GM12872 (cell line): ENCODE measurements around the gene IL9.

Experiments
- CTCF ChIP-seq: IDR thresholded peaks from 3 replicates; pipeline ENCODE4 v1.5.1; 2011; ENCODE audit warnings: low read depth, mild to moderate bottlenecking, low read length, moderate library complexity; ENCODE audit not compliant: insufficient read depth

IL9 gene

GRCh38 chr5:135876146-135876545, 19.5 kb downstream of the IL9 start:
- TF ChIP-seq CTCF, result no peak

DNA sequence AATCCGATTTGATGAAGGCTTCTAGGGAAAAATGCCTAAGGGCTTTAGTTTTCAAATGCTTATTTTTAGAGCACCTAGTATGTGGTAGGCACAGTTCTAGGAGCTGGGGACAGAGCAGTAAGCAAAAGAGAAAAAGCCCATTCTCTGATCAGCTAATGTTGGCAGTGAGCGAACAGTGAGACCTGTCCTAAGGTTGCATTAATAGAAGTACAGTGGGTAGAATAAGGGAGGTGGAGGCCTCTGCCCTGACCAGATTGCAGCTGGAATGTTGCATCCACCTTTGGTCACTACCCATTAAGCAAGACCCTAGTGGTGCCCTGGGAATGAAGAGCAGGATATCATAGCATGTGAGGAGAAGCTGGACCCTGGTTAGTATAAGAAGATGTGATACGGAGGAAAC, 20.1 kb downstream of the IL9 start:
- no peak for TF ChIP-seq CTCF

DNA sequence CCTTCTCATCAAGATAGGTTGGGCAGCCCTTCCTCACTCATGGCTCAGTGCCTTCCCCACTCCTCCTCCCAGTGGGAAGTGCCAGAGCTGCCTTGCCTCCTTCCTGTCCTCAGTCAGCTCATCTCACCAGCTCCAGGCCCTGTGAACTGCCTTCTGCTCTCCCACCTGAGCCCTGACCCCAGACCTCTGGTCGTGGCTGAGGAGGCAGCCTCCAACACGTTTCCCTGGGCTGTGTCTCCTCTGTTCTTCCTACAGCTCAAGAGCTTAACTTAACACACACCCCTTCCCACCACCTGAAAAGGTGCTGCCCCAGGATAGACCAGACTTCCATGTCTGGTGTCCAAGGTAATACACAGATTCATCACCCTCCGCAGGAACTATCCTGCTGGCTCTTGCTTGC, 21.2 kb downstream of the IL9 start:
- TF ChIP-seq CTCF, result no peak

DNA sequence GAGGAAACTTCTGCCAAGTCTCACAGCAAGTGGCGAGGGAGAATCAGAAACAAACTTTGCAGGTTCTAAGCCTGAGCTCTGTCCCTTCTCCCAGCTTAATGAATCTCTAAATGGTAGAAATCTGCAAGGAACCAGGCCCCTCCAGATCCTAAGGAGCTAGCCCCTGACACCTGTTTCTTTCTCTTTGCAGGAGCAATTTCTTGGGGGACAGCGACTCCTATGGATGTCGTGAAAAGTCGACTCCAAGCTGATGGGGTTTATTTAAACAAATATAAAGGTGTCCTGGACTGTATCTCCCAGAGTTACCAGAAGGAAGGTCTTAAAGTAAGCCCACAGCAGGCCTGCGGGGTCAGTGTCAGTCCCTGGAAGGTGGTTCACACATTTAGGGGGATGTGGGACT, 21.8 kb downstream of the IL9 start:
- no peak for TF ChIP-seq CTCF

DNA sequence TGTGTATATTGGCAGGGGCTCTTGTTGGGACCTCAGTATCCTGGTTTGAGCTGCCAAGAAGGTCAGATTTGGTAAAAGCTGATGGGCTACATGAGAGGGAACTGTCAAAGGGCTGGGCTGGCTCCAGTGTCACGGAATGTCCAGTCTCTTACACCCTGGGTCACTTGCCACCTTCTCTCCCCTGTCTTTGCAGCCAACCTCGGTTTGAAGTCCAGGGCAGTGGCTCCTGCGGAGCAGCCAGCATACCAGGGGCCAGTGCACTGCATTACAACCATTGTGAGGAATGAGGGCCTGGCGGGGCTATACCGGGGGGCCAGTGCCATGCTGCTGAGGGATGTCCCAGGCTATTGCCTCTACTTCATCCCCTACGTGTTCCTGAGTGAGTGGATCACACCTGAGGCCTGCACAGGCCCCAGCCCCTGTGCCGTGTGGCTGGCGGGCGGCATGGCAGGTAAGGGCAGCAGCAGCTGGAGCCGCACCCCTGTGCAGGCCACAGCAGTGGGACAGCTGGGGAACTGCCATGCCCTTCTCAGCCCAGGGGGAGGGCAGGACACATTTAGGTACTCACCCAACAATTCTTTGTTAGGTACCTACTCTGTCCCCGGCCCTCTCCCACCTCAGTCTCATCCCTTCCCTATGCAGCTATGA, 24.2 kb downstream of the IL9 start:
- no peak for TF ChIP-seq CTCF

- TF ChIP-seq CTCF, result no peak
Observed at GRCh38 chr5:135869935-135870334, 25.7 kb downstream of the IL9 start.

- no peak for TF ChIP-seq CTCF
Observed at GRCh38 chr5:135869276-135869675, 26.4 kb downstream of the IL9 start.

- no peak for TF ChIP-seq CTCF
Observed at GRCh38 chr5:135868681-135869080, 27.0 kb downstream of the IL9 start.
